Stimulated activated CD4-positive, alpha-beta T cell treated with anti-CD3 and anti-CD28 coated beads, Interleukin-12 subunit alpha, Interleukin-12 subunit beta, amount 100 ng/mL, for 24 hours (primary cell): ENCODE measurements around the gene SPRR2E.
"Not testable (repeated sequence)": the region's sequence is repeated elsewhere in the genome, so short reads cannot be mapped to it uniquely, and the experiment has no call there.

Experiments
- DNase-seq, 2 experiments: peaks; one replicate each; pipeline ENCODE4 v3.0.0-alpha.2; 2020; ENCODE audit warnings: low read depth in 2 of 2

The SPRR2E gene

GRCh38 chr1:153094426-153094825 is at the start of gene SPRR2E:
TSS of gene SPRR2E (minus strand) at chr1:153094526. CDS start at chr1:153093751, 775 bp downstream.
- no peak for DNase-seq

- no peak for DNase-seq
Observed at GRCh38 chr1:153141377-153141776, 47.1 kb upstream of the SPRR2E start.

- no peak for DNase-seq
Observed at GRCh38 chr1:153140484-153140883, 46.2 kb upstream of the SPRR2E start.

- no peak for DNase-seq
Observed at GRCh38 chr1:153133743-153134142, 39.4 kb upstream of the SPRR2E start.

- DNase-seq = no peak
Observed at GRCh38 chr1:153133267-153133666, 38.9 kb upstream of the SPRR2E start.

GRCh38 chr1:153128688-153129087 is 34.4 kb upstream of the SPRR2E start:
- not testable (repeated sequence) for DNase-seq

GRCh38 chr1:153127296-153127695 is 33.0 kb upstream of the SPRR2E start:
- no peak for DNase-seq

- DNase-seq = no peak
Observed at GRCh38 chr1:153125536-153125935, 31.2 kb upstream of the SPRR2E start.

- not testable (repeated sequence) for DNase-seq
Observed at GRCh38 chr1:153123793-153124192, 29.5 kb upstream of the SPRR2E start.

GRCh38 chr1:153122831-153123421 is 28.6 kb upstream of the SPRR2E start:
- no peak for DNase-seq

GRCh38 chr1:153120945-153121344 is 26.6 kb upstream of the SPRR2E start:
- DNase-seq = no peak

- no peak for DNase-seq
Observed at GRCh38 chr1:153119491-153119971, 25.2 kb upstream of the SPRR2E start.

- DNase-seq = not testable (repeated sequence)
Observed at GRCh38 chr1:153115264-153115663, 20.9 kb upstream of the SPRR2E start.

GRCh38 chr1:153113416-153113815 is 19.1 kb upstream of the SPRR2E start, which contains the start of gene SPRR2F:
TSS of gene SPRR2F (minus strand) at chr1:153113516. CDS start at chr1:153112733, 783 bp downstream.
- DNase-seq = no peak

GRCh38 chr1:153112454-153112853 is 18.1 kb upstream of the SPRR2E start:
- not testable (repeated sequence) for DNase-seq

GRCh38 chr1:153100245-153100644 is 5.9 kb upstream of the SPRR2E start:
- no peak for DNase-seq

GRCh38 chr1:153099461-153100045 is 5.2 kb upstream of the SPRR2E start:
- no peak for DNase-seq

GRCh38 chr1:153095764-153096163 is 1.4 kb upstream of the SPRR2E start:
- DNase-seq = no peak

GRCh38 chr1:153087652-153088051 is 6.7 kb downstream of the SPRR2E start:
- DNase-seq = no peak

- DNase-seq = no peak
Observed at GRCh38 chr1:153081736-153082135, 12.6 kb downstream of the SPRR2E start.

GRCh38 chr1:153072806-153073726 is 21.3 kb downstream of the SPRR2E start:
- no peak for DNase-seq

GRCh38 chr1:153071511-153071910 is 22.8 kb downstream of the SPRR2E start, which contains the start of gene SPRR2B:
TSS of gene SPRR2B (minus strand) at chr1:153071611. CDS start at chr1:153070839, 772 bp downstream.
- no peak for DNase-seq
